HCT116 (cell line): Measurements from ENCODE around the gene EIF4A3.

Experiments
- CTCF ChIP-seq, 3 experiments: fragments of 200-600 bp in 1 of 3; sonication (generic) in 1 of 3; IDR thresholded peaks in 2 of 3; conservative IDR thresholded peaks in 1 of 3; 2 replicates each; pipeline ENCODE4 v1.5.1; 2012 to 2017; ENCODE audit warnings: low read depth in 2 of 3, low read length in 2 of 3, antibody characterized with exemption in 1 of 3, borderline replicate concordance in 1 of 3, control low read depth in 1 of 3, mild to moderate bottlenecking in 1 of 3, mixed read lengths in 1 of 3, mixed run types in 1 of 3, moderate library complexity in 1 of 3; ENCODE audit not compliant: insufficient read depth in 1 of 3
- POLR2A ChIP-seq: IDR thresholded peaks from 2 replicates; pipeline ENCODE4 v1.7.0; 2011; ENCODE audit warnings: borderline replicate concordance; ENCODE audit not compliant: insufficient read depth, insufficient read length; ENCODE audit errors: extremely low read depth

DNA sequence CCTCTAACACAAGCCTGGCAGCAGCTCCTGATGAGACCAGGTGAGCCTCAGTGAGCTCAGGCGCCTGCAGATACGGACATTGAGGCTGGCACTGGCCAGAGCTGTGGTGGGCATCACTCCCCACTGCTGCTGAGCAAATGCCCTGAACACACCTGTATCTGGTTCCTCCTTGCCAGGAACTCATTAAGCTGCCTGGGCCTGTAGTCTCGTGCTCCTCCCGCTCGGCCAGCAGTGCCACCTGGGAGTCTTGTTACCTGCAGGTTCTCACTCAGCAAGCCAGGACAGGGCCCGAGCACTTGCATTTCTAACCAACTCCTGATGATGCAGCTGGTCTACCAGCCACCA, 13.3 kb downstream of the EIF4A3 start:
- TF ChIP-seq CTCF (IDR thresholded peaks at IDR 0.05 in 2 of 3, conservative IDR thresholded peaks at IDR 0.05 in 1 of 3; ENCODE audit: borderline replicate concordance in 1 of 3, insufficient read depth in 1 of 3, low read depth in 2 of 3, low read length in 2 of 3) (no peak), POLR2A (no peak)
